ENCODE measurements around the gene LHFPL5.

LHFPL5 gene

DNA sequence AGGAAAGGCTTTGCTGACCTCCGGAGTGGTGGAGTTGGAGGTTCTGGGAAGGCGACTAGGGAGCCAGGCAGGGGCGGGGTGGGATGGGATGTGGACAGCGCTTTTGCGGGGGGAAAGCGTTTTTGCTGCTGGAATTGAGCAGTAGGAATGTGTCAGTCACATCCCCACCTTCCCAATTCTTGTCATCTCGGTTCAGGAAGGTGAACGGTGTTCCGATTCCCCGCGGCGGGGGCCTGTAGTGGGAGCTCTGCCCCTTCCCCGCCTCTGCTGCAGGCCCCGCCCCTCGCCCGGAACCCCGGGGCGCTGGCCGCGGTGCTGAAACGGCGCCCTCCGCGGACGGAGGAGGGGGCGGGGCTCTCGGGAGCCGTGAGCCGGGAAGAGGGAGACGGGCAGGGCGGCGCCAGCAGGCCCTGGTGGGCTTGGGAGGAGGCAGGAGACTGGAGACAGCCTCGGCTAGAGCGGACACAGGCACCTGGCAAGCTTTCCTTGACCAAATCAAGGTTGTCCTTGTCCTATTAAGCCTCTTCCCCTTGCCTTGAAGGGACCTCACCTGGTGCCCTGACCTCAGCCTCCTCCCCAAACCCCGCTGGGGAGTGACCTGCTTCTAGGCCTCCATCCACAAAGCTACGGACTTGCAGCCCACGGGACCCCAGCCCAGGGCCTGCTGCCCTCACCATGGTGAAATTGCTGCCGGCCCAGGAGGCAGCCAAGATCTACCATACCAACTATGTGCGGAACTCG is at the start of gene LHFPL5:
Gene LHFPL5, plus strand, starts transcription at position 357 of the 741 bp plus-strand sequence. Its CDS starts 319 bp downstream, at position 676.
- peak in 1 of 3 experiments; percentile 42 for DNase-seq (ENCODE audit: low read depth in 3 of 3)

DNA sequence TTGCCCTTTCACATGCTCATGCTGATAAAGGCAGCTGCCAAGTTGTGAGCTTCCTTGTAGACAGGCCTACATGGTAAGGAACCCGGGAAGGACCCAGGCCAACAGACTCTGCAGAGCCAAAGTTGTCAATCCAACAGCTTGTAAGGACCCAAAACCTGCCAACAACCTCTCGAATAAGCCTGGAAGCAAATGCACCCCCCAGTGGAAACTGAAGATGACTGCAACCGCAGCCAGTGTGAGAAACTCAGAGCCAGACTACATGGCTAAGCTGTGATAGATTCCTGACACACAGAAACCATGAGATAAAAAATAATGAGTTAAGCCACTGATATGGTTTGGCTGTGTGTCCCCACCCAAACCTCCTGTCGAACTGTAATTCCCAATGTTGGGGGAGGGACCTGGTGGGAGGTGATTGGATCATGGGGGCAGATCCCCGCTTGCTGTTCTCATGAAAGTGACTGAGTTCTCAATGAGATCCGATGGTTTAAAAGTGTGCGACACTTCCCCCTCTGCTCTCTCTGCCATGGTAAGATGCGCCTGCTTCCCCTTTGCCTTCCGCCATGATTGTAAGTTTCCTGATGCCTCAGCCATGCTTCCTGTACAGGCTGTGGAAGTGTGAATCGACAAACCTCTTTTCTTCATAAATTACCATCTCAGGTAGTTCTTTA is 47.6 kb upstream of the LHFPL5 start:
- no peak for DNase-seq (ENCODE audit: low read depth in 3 of 3)

DNA sequence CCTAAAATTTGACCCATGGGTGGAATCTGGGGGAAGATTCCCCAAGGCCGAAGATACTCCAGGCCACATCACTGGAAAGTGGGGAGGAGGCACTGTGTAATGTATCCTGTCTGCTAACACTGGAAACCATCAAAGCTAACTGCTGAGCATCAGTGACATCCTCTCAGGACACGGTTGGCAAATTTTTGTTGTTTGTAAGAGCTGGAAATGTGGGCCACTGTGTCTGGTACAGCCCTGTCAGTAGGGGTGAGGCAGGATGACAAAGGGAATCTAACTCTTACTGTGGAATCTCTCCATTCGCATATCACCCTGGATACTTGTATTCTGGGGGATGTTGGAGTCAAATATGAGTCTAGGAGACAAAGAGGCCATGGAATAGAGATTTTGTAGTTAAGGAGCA is 45.7 kb upstream of the LHFPL5 start:
- DNase-seq (ENCODE audit: low read depth in 3 of 3) = no peak

DNA sequence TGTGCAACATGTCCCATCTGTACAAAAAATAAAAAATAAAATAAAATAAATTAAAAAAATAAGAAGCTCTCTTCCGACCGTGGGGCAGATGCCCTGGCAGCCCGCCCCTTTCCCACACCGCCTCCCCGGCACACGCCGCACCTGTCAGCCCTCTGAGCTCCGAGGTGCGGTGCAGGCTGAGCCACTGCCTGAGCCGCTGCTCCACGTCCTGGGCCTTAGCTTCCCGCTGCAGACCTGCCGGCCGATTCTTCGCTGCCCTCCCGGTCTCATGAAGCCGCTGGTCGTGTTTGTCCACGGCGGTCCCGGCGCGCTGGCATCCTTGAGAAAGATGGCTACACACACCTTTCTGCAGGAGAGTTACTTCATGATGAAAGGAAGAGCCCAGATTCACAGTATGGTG is 39.4 kb upstream of the LHFPL5 start:
- no peak for DNase-seq (ENCODE audit: low read depth in 3 of 3)

DNA sequence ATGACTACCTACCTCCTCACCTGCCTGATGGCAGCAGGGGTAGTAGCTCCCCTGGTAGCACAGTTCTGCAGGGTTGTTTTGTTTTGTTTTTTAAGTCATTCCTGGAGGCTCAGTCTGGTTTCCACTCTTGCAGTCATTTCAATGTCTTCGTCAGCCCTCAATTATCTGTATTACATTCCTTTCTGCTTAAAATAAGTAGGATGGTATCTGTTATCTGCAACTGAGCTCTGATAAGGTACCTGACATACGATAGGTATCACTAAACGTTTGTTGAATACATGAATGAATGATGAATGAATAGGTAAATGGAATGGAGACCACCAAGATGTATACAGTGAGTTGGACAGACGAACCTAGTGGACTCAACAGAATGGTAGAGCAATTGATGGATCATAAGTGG is 35.9 kb upstream of the LHFPL5 start:
- DNase-seq (ENCODE audit: low read depth in 3 of 3) = no peak

DNA sequence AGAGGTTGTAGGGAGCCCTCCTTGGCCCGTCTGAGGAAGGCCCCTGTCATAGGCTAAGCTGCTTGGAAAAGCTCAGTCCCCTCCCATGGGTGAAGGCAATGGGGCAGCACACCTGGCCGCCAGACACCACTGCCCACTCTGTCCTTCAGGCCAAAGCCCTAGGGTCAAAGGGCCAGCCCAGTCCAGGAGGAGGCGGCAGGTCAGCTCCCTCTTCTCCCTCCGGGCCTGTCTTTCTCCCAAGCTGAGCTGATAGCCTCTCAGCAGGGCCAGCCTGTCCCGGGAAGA is 33.9 kb upstream of the LHFPL5 start:
- DNase-seq (ENCODE audit: low read depth in 3 of 3) = no peak

DNA sequence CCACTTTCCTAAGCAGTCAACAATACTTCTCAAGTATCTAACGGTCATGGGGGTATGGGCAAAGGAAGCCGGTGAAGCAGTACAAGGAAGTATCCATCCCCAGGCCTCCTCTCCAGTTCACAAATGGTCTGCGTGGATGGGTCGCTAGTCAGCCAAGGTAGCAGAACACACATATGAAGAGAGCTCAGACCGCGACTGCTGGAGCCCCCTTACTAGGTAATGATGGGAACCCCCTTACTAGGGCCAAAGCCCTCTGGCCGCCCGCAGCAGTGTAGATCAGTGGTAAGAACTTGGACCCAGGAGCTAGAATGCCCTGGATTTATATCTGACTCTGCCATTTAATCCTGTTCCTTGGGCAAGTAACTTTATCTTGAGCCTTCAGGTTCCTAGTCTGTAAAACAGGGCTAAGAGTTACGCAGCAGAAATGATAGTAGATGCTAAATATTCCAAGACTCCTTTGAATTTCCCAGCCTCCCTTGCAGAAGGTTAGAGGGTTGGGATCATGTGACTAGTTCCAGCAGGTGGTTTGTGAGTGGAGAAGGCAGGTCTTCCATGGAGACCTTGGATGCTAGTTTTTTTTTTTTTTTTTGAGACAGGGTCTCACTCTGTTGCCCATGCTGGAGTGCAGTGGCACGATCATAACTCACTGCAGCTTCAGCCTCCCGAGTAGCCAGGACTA is 30.9 kb upstream of the LHFPL5 start:
- no peak for DNase-seq (ENCODE audit: low read depth in 3 of 3)

DNA sequence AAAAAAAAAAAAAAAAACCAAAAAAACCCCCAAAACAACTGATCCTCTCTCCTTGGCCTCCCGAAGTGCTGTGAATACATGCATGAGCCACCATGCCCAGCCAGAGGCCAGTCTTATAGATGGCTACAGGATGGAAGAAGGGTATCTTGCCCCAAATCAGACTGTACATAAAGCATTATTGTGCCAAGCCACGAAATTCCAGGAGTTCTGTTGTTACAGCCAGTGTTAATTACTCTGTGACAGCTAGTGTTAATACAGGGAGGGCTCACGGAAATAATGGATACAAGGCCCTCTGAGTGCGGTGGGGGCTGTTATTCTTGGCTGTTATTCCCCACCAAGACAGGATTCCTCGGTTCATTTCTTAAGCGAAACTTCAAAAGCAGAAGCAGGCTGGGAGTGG is 30.1 kb upstream of the LHFPL5 start:
- no peak for DNase-seq (ENCODE audit: low read depth in 3 of 3)

DNA sequence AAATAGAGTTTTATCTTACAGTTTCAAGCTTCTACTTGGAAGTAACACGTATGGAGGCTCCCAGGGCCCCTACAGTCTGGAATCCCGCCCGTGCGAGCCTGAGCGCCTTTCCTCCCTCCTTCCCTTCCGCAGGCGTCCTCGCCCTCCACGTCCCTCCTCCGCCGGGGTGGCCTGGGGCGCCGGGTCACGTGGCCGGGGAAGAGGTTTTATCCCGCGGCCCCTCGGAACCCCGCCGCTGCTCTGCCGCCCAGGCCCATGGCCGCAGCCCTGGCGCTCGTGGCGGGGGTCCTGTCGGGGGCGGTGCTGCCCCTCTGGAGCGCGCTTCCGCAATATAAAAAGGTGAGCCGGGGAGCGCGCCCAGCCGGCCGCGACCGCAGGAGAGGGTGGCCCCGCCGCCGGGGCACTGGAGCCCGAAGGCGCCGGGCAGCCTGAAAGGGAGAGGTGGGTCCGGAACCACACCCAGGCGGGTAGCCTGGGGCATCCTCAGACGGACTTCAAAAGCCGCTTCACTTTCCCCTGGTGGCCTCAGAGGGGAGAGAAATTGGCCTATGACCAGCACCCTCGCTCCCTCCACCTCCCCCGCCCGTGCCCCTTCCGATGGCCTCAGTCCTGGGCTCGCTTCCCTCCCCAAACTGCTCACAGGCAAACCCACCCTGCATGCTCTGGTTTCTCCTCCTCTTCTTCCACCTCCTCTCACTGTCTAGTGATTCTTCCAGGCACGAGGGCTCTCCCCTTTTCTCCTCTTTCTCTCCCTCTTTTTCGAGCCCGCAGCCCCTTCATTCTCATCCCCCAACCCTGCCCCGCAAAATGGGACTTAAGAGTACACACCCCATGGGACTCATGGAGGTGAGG is 28.6 kb upstream of the LHFPL5 start, which contains the start of gene CLPSL2:
Gene CLPSL2, plus strand, starts transcription at position 235 of the 852 bp plus-strand sequence. Its CDS starts 21 bp downstream, at position 256.
- DNase-seq (ENCODE audit: low read depth in 3 of 3) = no peak

DNA sequence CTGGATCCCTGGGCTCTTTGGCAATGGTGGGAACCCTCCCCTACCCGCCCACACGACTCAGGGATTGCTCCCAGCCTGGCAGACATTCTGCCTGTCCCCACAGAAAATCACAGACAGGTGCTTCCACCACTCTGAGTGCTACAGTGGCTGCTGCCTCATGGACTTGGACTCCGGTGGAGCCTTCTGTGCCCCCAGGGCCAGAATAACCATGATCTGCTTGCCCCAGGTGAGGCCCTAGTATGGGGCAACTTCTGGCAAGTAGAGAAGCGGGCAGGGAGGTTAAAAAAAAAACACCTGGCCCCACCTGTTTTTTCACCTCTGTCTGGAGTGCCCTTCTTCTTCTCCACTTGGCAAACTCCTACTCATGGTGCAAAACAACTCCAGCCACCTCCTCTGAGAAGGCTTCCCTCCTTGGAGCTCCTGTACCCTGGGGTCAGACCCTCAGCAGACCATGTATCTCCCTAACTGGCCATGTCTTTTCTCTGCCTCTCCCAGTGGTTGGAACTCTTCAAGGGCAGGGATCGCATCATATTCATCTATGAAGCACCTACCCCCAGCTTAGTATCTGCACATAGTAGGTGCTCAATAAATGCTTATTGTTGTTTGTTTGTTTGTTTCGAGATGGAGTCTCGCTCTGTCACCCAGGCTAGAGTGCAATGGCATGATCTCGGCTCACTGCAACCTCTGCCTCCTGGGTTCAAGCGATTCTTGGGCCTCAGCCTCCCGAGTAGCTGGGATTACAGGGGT is 27.6 kb upstream of the LHFPL5 start:
- DNase-seq (ENCODE audit: low read depth in 3 of 3) = no peak

DNA sequence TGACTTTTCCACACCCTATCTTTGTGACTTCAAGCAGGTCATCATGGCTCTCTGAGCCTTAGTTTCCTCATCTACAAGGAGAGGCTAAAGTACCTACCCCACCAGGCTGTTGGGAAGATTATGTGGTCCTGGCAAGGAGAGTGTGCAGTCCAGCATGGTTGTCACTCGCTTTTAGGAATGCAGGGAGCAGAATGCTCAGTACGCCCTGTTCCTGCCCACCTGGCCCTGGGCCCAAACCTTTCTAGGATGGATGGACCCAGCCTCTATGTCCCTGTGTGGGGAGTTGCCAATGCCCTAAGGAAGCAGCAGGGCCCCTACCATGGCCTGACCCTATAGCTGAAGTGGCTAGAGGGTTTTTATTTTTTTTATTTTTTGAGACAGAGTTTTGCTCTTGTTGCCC is 26.7 kb upstream of the LHFPL5 start:
- DNase-seq (ENCODE audit: low read depth in 3 of 3) = no peak

DNA sequence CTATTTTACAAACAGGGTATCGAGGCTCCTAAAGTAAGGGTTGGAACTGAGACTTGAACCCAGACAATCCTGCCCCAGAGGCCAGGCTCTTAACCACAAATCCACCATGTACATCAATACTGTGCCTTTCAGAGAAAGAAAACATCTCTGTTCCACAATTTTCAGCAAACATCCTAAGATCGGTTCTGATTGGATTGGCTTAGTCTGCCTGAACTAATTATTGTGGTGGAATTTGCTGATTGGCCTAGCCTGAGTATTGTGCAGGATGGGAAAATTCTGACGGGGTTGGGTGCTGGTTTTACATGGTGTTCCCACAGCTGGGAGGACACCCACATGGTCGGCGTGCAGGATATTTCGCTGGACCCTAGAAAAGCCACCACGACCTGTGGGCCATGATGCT is 24.4 kb upstream of the LHFPL5 start, which contains the start of gene CLPSL1:
Gene CLPSL1, plus strand, starts transcription at position 301 of the 400 bp plus-strand sequence. Its CDS starts 92 bp downstream, at position 393.
- no peak for DNase-seq (ENCODE audit: low read depth in 3 of 3)

DNA sequence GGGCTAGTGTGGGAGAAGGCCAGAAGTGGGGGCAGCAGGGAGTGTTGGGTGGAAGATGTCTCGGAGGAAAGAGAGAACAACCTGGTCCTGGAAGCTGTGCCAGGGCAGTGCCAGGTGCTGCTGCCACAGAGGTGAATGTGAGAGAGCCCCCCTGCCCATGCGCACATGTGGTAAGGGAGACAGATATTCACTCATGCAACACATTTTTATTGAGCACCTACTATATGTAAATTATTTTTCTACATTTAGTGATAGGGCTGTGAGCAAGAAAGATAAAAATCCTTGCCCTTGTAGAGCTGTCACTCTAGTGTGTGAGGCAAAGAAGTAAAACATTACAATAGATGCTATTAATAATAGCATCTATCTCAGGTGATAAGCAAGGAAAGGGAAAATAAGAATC is 23.9 kb upstream of the LHFPL5 start:
- DNase-seq (ENCODE audit: low read depth in 3 of 3) = no peak

DNA sequence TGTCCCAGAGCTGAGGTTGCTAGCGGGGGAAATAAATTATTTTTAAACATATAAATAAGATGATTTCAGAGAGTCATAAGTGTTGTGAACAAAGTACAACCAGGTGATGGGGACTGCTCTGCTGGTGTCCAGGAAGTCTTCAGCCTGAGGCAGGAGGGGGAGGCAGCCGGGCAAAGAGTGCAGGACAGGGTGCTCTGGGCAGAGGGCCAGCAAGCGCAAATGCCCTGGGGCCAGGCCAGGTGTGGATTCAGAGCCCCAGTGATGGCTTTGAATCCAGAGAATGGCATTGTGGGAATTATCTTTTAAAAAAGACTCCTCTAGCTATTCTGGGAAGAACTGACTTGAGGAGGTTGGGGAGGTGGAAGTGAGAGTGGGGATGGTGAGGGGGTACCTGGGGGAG is 22.7 kb upstream of the LHFPL5 start:
- DNase-seq (ENCODE audit: low read depth in 3 of 3) = no peak

DNA sequence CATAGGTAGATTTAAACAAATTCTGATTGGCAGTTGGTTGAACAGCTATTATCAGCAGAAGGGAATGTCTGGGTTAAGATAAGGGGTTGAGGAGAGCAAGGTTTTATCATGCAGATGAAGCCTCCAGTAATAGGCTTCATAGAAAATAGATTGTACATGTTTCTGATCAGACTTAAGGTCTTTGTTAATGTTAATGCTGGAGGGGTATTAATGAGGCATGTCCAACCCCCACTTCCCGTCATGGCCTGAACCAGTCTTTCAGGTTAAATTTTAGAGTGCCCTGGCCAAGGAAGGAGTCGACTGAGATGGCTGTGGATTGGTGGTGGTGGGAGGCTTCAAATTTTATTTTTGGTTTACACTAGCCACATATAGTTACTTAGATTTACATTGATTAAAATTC is 21.0 kb upstream of the LHFPL5 start:
- no peak for DNase-seq (ENCODE audit: low read depth in 3 of 3)

DNA sequence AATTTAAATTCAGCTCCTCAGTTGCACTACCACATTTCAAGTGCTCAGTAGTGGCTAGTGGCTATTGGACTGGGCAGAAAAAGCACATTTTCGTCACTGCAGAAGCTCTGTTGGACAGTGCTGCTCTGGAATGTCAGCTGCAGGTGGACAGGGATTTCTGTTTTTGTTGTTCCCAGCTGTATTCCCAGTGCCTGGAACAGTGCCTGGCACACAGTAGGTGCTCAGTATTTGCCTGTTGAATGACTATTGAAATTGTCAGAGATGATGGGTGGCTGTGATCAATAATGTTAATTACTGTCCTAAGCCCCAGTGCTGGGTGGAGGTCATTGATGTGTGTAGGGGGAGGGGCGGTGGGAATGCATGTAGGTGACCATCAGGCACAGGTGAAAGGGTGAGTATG is 18.9 kb upstream of the LHFPL5 start:
- no peak for DNase-seq (ENCODE audit: low read depth in 3 of 3)

DNA sequence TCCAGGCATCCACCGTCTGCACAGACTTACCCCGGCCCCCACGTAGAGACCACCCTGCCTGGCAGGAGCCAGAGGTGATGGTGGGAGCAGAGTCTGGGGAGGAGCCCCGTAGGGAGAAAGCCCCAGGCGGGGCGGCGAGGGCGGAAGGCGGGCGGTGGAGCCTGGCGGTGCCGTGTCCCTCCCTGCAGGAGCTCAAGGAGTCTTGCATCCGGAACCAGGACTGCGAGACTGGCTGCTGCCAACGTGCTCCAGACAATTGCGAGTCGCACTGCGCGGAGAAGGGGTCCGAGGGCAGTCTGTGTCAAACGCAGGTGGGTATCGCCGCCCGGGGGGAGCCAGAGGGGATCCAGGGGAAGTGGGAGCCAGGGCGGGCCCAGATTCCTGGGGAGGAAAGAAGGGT is 18.3 kb upstream of the LHFPL5 start:
- no peak for DNase-seq (ENCODE audit: low read depth in 3 of 3)

DNA sequence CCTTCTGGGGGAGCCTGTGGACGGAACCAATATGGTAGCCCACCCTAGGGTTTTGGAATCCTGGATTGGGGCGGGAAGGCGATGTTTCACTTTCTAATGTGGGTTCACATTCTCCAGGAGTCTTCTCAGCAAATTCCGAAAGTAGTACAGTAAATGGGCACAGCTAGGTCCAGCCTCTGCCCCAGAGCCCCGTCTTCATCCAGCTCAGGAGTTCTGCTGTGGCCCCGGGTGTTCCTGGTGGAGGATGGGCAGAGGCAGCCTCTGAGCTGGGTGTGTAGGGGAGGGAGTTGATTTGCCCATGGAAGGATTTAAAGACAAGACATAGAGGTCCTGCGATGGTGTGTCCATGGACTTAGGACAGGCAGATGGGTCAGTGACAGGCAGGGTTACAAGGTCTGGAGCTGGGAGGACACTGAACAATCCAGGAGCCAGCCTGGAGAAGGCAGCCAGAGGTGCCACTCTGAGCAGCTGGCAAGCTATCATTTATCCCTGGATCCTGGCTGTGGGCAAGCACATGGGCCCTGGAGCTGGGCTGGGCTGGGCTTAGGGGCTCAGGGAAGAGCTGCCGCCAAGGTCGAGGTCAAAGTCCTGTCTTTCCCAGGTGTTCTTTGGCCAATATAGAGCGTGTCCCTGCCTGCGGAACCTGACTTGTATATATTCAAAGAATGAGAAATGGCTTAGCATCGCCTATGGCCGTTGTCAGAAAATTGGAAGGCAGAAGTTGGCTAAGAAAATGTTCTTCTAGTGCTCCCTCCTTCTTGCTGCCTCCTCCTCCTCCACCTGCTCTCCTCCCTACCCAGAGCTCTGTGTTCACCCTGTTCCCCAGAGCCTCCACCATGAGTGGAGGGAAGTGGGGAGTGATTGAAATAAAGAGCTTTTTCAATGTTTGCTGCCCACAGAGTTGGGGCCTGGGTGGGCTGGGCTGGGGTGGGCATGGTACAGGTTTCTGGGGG is 17.6 kb upstream of the LHFPL5 start:
- no peak for DNase-seq (ENCODE audit: low read depth in 3 of 3)

DNA sequence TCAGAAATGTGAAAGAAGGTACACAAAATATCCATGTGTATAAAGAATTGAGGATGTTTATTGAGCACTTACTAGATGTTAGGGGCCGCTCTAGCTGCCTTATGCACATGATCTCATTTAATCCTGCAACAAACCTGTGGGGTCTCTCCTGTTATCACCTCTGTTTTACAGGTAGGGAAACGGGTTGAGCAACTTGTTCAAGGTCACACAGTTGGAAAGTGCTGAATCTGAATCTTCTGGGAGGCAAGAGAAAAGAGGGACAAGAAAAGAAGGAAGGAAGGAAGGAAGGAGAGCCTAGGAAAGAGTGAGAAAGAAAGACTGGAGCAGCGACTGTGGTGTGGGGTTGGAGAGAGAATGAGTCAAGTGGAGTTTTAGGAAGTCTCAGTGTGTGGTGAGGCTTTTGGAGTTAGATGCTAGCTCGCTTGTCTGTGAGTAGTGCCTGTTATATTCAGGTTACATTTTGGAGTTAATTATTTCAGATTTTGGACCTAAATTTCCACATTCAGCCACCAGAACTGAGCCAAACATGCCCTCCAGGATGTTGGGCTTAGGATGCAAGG is 16.6 kb upstream of the LHFPL5 start:
- DNase-seq (ENCODE audit: low read depth in 3 of 3) = no peak

DNA sequence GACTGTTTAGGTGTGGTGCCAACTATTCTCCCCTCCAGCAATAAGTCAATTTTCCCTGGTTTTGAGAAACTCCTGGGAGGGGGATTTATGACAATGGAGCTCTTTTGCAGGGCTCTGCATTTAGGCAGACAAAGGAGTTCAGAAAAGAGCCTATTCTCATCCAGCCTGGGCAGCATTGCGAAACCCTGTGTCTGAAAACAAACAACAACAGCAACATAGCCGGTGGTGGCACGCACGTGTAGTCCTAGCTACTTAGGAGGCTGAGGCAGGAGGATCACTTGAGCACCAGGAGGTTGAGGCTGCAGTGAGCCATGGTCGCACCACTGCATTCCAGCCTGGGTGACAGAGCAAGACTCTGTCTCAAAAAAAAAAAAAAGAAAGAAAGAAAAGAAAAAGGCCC is 14.5 kb upstream of the LHFPL5 start:
- no peak for DNase-seq (ENCODE audit: low read depth in 3 of 3)
